ENCODE measurements around the gene PEX1. TPM values are rescaled to one million over a fixed set of nuclear protein-coding genes. Genes with fewer than 3 reads are reported as not detected.

PEX1 gene
- total RNA-seq, 6 donors from 2014 or later: 8.4 to 31.3 (median 13.4) TPM

- H3K4me3 ChIP-seq: no peak overlapping the region
- H3K36me3 ChIP-seq: peaks cover 0 to 64% (median 11%) of the 10 kb centered on the region in 4 donors
- no peak overlapping the region for H3K27ac ChIP-seq
- DNase-seq: no peak
- no peaks in the 10 kb centered on the region for H3K9me3 ChIP-seq
- H3K27me3 ChIP-seq: no peaks in the 10 kb centered on the region
- H3K4me1 ChIP-seq: no peaks in the 10 kb centered on the region
- 63% methylated on average over 3 of the region's 3 CpGs for WGBS, 2 donors
- TF ChIP-seq POLR2AphosphoS5 (IDR thresholded peaks at IDR 0.05) (no peak), CTCF (IDR thresholded peaks at IDR 0.05) (no peak), POLR2A (IDR thresholded peaks at IDR 0.05) (no peak), EP300 (IDR thresholded peaks at IDR 0.05) (no peak)
- no peak for ATAC-seq (ENCODE audit: low FRiP score in 2 of 2)
Measured at GRCh38 chr7:92513167-92513902, 15.0 kb downstream of the PEX1 start.

GRCh38 chr7:92508946-92509345 is 19.4 kb downstream of the PEX1 start:
- Histone ChIP-seq H3K36me3 (peaks cover 0 to 69% (median 9%) of the 10 kb centered on the region in 4 donors), H3K27ac (no peak overlapping the region)

GRCh38 chr7:92506363-92506762 is 22.0 kb downstream of the PEX1 start:
- Histone ChIP-seq H3K9me3 (no peaks in the 10 kb centered on the region), H3K36me3 (peaks cover 0 to 81% (median 16%) of the 10 kb centered on the region in 4 donors), H3K27me3 (no peaks in the 10 kb centered on the region), H3K4me3 (no peak overlapping the region), H3K27ac (no peak overlapping the region), H3K4me1 (no peaks in the 10 kb centered on the region)
- no peak for DNase-seq
- ATAC-seq (ENCODE audit: low FRiP score in 2 of 2): no peak
- WGBS, 2 donors: 92 to 100% methylated on average over 2 of the region's 2 CpGs
- no peak for TF ChIP-seq POLR2AphosphoS5 (IDR thresholded peaks at IDR 0.05)
- no peak for TF ChIP-seq POLR2A (IDR thresholded peaks at IDR 0.05)
- no peak for TF ChIP-seq CTCF (IDR thresholded peaks at IDR 0.05)
- TF ChIP-seq EP300 (IDR thresholded peaks at IDR 0.05): no peak

More at GRCh38 chr7:92508946-92509345, 19.4 kb downstream of the PEX1 start:
- Histone ChIP-seq H3K4me3 (no peak overlapping the region), H3K27me3 (no peaks in the 10 kb centered on the region), H3K9me3 (no peaks in the 10 kb centered on the region), H3K4me1 (no peaks in the 10 kb centered on the region)
- WGBS, 2 donors: 92 to 98% methylated on average over 5 of the region's 5 CpGs
- no peak for TF ChIP-seq EP300 (IDR thresholded peaks at IDR 0.05)
- no peak for DNase-seq
- no peak for ATAC-seq (ENCODE audit: low FRiP score in 2 of 2)

- no peaks in the 10 kb centered on the region for H3K4me1 ChIP-seq
- peaks cover 0 to 83% (median 26%) of the 10 kb centered on the region in 4 donors for H3K36me3 ChIP-seq
- DNase-seq (no peak), ATAC-seq (ENCODE audit: low FRiP score in 2 of 2) (no peak)
- TF ChIP-seq POLR2AphosphoS5 (IDR thresholded peaks at IDR 0.05) (no peak), EP300 (IDR thresholded peaks at IDR 0.05) (no peak), POLR2A (IDR thresholded peaks at IDR 0.05) (no peak), CTCF (IDR thresholded peaks at IDR 0.05) (no peak)
- WGBS, 2 donors: 96% methylated on average over 3 of the region's 3 CpGs
- no peaks in the 10 kb centered on the region for H3K9me3 ChIP-seq
- no peak overlapping the region for H3K27ac ChIP-seq
- H3K27me3 ChIP-seq: no peaks in the 10 kb centered on the region
- H3K4me3 ChIP-seq: no peak overlapping the region
Measured at GRCh38 chr7:92504563-92504962, 23.8 kb downstream of the PEX1 start.

GRCh38 chr7:92503767-92504166 is 24.6 kb downstream of the PEX1 start:
- ATAC-seq (ENCODE audit: low FRiP score in 2 of 2) (no peak), DNase-seq (no peak)
- H3K4me3 ChIP-seq: no peak overlapping the region
- TF ChIP-seq POLR2AphosphoS5 (IDR thresholded peaks at IDR 0.05) (no peak), CTCF (IDR thresholded peaks at IDR 0.05) (no peak), EP300 (IDR thresholded peaks at IDR 0.05) (no peak), POLR2A (IDR thresholded peaks at IDR 0.05) (no peak)
- peaks cover 0 to 85% (median 26%) of the 10 kb centered on the region in 4 donors for H3K36me3 ChIP-seq
- no peaks in the 10 kb centered on the region for H3K4me1 ChIP-seq
- no peak overlapping the region for H3K27ac ChIP-seq
- 93 to 100% methylated on average over 2 of the region's 2 CpGs for WGBS, 2 donors
- H3K9me3 ChIP-seq: no peaks in the 10 kb centered on the region
- H3K27me3 ChIP-seq: no peaks in the 10 kb centered on the region
